ENCODE data around the gene NDUFA7. TPM values are rescaled to one million over a fixed set of nuclear protein-coding genes. Genes with fewer than 3 reads are reported as not detected.

NDUFA7 gene
- total and polyA plus RNA-seq, 2 of the 13 experiments (the other 11 are each of a cell fraction or from before 2014, with no cell fraction given): 64.5 to 71.5 TPM

- TF ChIP-seq ZHX2 (IDR thresholded peaks at IDR 0.05; ENCODE audit: low read depth): peak; percentile 94
- no peak for TF ChIP-seq ZHX2 (CRISPR knock-in tag; IDR thresholded peaks at IDR 0.05; ENCODE audit: borderline replicate concordance)
- no peak for TF ChIP-seq HDAC6 (IDR thresholded peaks at IDR 0.05; ENCODE audit: low read depth, low read length)
- TF ChIP-seq RBM39 (IDR thresholded peaks at IDR 0.05; ENCODE audit: low read depth, low read length, poor library complexity, severe bottlenecking): peak; percentile 57
- TF ChIP-seq ZBTB21 (CRISPR knock-in tag; IDR thresholded peaks at IDR 0.05): peak; percentile 51
- TF ChIP-seq ZFP1 (CRISPR knock-in tag; IDR thresholded peaks at IDR 0.05): peak; percentile 60; the same call in 1 of the 2 replicates
- TF ChIP-seq HNF1B (CRISPR knock-in tag; IDR thresholded peaks at IDR 0.05): peak; percentile 86
- peak; percentile 33; the same call in 1 of the 2 replicates for TF ChIP-seq CBX5 (CRISPR knock-in tag; IDR thresholded peaks at IDR 0.05; ENCODE audit: borderline replicate concordance)
- TF ChIP-seq THAP7 (CRISPR knock-in tag; IDR thresholded peaks at IDR 0.05): peak; percentile 65; the same call in 1 of the 2 replicates
- peak; percentile 65 for TF ChIP-seq ZNF142 (CRISPR knock-in tag; IDR thresholded peaks at IDR 0.05)
- peak; percentile 98 for TF ChIP-seq YEATS2 (CRISPR knock-in tag; IDR thresholded peaks at IDR 0.05; ENCODE audit: borderline replicate concordance)
- TF ChIP-seq ZC3H13 (CRISPR knock-in tag; IDR thresholded peaks at IDR 0.05): no peak
Observed at GRCh38 chr19:8321067-8321985, at the start of gene NDUFA7, which contains the start of gene RPS28 (continued).

All from HepG2 (cell line).